ENCODE measurements around the gene TRAPPC3L.

TRAPPC3L gene

DNA sequence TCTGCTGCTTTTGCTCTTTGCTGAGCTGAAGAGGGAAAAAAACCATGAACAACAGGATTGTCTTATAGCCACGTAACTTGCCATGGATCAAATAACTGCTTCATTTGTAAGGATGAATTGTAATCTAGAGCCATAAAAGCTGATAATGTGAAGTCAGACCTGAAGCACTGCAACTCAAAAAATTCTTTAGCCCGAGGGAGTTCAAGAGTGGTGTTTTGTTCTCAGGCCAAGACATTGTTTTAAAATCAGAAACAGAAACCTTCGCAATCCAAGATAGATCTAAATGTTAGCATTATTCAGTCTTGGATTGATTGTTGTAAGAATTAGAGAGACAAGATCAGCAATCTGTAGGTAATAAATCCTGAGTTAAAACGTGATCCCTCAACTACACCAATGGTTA, at the start of gene TRAPPC3L:
TRAPPC3L (minus strand) TSS at position 34 of the 400 bp plus-strand sequence. CDS start 170 bp downstream, outside the sequence.
- DNase-seq = no peak

DNA sequence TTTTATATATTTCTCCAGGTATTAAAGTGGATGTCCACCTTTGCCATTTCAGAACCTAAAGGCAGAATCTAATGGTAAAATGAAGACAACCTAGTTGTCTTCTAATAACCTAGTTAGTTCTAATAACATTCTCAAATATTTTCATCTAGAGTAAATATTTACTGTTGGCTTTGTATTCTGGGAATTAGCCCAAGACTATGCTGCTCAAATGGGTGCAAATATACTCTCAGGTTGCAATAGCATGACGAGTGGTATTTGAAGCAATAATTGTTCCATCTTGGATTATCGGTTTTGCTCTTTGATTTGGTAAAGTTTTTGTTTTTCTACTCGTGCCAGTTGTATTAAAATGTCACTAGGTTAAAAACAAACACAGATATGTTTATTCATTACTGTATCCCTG, 49.8 kb upstream of the TRAPPC3L start:
- no peak for DNase-seq

DNA sequence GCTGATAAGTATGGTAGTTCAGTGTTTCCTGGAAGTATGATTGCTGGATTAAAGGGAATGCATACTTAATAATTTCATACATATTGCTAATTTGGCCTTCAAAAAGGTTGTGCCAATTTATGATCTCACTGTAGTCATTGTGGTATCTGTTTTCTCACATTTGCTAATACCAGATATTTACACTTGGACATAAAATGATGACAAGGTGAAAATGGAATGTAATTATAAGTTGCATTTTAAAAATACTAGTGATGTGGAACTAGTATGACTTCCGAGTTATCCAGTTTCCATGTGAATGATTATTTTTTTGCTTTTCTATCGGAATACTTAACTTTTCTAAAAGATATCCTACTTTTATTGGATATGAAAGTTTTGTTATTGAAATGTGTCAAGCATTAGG, 41.3 kb upstream of the TRAPPC3L start:
- DNase-seq = no peak

DNA sequence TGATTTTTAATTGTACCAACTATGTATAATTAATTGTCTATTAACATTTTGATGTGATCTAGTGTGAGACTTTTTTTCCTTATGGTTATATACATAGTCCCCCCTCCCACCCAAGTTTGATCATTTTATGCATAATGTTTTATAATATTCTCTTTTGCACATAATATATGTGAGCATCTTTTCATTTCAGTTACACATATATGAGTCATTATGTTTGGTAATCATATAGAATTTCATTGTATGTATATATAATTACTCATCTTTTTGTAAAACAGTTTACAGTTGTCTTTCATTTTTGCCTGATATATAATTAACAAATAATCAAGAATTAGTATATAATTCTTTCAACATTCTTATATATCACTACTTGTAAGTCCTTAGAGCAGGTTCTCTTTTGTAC, 40.8 kb upstream of the TRAPPC3L start:
- DNase-seq = no peak

DNA sequence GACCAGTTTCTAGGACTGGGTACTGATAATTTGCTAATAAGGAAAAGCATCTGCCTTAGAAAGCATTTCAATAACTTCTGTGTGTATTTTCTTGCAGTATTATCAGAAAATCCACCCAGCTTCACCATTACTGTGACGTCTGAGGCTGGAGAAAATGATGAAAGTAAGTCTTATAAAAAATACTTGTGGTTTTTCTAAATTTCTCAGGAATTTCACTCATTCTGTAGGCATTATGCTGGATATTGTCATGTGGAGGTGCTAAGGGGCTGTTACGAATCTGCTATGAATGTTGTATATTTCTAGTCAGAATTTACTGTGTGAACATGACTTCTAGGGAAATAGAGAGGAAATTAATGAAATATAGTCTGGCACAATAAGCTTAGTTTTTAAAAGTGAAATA, 34.7 kb upstream of the TRAPPC3L start:
- DNase-seq = no peak

DNA sequence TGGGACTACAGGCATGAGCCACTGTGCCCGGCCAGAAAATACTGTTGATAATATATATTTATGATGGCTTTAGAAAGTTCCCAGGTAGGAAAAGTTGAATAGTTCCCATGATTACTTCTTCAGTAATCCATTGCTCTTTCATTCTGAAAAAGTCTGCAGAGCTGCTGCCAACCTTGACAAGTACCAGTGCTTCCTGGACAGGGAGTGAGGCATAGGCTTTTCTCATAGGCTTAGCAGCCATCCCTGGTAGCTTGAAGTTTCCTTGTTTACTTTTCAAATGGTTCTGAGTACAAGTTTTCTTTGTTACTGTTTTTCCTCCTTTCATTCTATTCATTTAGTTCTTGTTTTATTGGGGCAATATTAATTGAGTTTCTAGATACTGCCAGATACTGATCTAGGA, 33.7 kb upstream of the TRAPPC3L start:
- DNase-seq = no peak

DNA sequence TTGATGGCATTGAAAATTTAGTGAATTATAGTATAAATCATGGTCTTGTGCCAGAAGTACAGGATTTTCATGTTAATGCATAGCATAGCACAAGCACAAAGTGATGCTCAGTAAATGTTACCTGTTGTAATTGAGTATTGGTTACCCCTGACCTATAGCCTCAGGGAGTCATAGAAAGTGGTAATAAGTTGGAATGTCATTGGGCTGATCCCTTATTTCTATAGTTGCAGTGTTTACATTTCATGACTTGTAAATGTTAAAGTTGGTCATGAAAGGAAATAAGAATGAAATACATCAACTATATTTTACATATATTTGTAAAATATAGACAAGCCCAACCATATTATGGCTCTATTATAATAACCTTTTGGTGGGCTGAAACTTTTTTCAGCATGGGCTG, 32.9 kb upstream of the TRAPPC3L start:
- DNase-seq = no peak

DNA sequence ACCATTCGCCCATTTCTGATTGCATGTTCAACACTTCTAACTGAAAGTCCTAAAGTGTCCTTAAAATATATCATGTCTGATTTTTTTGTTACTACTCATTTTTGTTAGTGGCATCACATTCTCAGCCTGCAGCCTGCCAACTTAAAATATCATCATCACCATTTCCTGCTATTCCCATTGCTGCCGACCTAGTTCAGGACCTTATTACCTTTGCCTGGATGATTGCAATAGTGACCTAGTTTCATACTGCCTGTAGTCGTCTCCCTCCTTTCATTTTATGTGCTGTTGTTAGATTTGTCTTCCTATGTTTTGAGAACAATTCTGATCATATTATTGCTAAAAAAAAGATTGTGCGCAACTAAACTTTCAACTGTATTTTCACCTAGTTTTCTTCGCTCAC, 32.0 kb upstream of the TRAPPC3L start:
- DNase-seq = no peak

DNA sequence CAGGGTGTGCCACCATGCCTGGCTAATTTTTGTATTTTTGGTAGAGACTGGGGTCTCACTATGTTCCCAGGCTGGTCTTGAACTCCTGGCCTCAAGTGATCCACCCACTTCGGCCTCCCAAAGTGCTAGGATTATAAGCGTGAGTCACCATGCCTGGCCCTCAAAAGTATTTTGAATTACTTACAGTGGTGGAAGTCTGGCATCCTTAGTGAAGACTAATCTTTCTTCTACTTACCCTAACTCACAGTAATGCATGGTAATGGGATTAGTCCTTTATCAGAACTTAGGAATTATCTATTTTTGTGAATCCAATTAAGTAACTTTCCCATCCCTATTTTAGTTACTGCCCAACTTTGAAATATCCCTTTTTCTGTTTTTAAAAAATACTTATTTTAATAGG, 29.7 kb upstream of the TRAPPC3L start:
- no peak for DNase-seq

DNA sequence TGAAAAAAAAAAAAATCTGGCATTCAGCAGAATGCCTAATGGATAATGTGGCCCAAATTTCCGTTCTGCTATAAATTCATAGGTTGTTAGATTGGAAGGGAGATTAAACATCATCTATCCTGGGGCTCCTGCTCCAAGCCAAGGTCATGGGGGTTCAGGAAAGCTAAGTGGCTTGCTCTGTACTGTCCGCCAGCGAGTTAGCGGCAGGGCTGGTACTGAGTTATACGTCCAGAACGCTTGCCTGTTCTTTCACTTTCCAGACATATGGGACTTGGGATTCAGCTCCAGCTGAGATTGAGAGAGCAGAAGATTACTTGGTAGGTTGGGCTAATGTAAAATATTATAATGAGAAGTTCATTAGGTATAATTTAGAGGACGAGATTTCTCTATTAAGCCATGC, 26.7 kb upstream of the TRAPPC3L start:
- no peak for DNase-seq

DNA sequence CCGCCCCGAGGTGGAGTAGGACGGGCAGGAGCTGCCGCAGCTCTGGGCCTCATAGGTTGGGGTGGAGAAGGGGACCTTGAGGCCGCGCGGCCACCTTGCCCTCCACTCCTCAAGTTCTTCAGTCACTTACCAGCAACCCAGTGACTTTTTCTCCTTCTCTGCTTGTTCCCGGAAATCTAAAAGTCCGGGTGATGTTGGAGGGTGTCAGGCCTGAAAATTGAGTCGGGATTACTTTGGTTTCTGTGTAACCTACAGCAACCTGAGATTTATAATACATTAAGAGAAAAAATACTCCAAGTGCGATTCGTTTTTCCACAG, 26.2 kb upstream of the TRAPPC3L start:
- DNase-seq = no peak

DNA sequence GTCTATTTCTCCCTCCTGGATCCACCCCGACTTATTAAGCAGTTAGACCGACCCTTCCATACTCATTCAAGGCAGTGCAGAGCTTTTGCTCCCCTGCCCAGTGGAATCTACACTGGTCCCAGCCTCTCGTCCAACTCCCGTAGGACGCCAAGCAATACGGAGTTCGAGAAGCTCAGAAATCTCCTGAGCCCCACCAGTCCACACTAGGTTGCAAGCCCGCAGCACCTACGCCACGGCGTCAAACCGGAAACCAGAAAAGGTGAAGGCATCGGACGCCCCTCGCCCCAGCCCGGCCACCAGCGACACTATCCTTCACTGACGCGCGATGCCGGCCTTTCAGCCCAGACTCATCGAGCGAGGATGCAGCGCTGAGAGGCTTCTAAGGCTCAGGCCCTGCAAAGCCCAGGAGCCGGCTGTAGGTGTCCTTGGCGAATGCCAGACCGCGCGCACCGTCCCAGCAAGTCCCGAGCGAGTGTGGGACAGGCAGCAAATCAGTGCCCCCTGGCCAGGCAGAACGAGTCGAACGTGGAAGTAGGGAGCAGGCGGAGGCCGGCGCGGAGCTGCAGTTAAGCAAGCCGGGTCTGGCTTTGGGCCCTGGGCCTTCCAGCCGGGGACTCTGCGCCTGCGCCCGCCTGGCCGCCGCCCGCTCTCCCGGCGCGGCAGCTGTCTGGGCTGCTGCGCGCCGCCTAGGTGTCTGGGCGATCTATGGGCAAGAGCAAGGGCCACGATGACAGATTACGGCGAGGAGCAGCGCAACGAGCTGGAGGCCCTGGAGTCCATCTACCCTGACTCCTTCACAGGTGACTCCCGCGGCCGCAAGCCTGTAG, 25.6 kb upstream of the TRAPPC3L start, which contains the start of gene RWDD1:
RWDD1 (plus strand) TSS at position 649 of the 827 bp plus-strand sequence; CDS start at position 728, 79 bp downstream.
- DNase-seq = peak; percentile 98

DNA sequence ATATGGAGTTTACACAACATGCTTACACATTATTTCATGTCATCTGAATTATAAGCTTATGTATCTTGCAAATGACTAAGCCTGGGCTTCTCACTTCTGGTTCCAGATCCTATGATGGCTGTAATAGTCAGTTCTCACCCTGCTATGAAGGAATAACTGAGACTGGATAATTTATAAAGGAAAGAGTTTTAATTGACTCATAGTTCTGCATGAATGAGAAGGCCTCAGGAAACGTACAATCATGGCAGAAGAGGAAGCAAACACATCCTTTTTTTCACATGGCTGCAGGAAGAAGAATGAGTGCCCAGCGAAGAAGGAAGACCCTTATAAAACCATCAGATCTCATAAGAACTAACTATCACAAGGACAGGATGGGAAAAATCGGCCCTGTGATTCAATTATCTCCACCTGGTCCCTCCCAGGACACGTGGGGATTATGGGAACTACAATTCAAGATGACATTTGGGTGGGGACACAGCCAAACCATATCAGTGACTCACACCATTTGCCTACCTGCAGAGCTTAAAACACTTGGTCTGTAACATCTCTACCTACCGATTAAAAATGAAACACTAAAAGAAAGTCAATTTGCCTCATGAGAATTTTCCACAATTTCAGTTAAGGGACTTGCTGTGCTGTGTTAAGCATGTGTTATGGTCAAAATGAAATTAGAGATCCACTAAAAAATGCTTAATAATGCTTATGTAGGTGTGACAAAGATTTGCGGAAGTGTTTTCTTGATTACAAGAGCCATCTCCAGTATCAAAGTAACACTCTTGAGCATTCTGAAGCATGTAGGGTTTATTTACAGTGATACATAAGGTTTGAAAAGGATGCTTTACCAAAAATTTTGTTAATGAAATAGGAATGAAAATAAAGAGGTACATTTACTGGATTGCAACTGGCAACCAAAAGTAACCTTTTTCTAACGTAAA, 23.6 kb upstream of the TRAPPC3L start:
- DNase-seq = no peak

DNA sequence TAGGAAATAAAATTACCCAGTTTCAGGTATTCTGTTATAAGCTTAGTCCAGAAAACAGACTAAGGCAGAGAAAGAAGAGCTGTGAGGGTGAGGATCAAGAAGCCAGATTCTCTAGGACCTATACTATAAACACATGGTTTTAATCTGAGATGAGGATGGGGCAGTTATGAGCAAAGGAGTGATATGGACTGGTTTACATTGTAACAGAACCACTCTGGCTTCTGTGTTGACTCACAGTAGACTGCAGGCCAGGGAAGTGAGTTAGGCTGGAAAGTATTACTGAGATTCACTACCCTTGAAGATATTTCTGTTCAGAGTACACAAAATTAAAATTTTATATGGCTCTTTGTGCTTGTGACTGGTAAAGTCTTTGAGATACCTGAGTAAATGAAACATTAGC, 22.6 kb upstream of the TRAPPC3L start:
- no peak for DNase-seq

DNA sequence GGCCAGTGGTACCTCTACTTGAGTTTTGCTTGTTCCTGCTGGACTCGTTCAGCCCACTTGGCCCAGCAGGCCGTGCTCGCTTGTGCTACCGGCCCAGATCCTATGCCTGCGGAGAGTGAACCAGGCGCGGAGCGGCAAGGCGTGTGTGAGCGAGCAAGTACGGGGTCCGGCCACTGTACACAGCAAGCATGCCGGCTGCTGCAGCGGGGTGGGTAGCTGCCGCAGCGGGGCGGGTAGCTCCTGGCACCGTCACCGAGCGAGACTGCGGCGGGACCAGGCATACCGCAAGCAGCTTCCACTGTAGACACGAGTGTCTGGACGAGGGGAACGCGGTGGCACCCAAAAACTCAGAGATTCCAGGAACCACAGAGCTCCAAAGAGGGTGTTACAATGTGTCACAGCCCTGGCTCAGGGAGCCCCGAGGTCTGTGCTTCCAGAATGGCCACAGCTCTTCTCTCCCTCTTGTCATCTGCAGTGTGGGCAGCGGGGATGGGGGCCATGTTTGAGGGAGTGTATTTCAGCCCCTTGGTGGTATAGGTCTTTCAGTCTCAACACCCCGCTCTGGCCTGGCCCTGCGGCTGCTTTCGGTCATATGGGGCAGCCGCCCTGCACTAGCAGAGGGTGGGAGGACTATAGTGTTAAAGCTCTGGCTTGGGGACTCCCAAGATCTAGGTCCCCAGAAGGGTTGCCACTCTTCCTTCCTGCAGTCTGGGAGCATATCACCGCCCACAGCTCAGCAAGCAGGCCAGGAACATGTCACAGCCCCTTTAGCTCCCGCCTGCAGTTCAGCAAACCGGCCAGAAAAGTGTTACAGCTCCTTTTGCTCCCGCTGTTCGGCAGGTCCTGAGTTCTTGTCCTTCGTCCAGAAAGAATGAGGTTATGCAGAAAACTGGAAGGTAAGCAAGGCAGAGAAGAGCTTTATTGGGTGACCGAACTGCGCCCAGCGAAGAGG, 19.7 kb upstream of the TRAPPC3L start:
- peak; percentile 63 for DNase-seq

DNA sequence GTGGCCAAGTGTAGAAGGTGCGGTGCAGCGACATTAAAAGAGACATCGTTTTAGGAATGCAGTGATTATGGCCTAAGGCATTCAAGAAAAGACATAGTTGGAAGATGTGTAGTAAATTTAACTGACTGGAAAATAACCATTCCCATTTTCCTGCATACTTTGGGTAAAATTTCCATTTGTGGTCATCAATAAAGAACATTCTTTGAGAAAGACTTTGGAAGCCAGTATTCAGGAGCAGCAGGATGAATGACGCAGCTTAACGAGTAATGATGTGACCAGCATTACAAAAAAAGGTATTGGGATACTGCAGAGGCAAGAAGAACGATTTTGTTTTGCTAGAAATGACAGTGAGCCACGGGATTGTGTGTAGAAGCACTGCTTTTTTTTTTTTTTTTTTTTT, 18.8 kb upstream of the TRAPPC3L start:
- DNase-seq = no peak

DNA sequence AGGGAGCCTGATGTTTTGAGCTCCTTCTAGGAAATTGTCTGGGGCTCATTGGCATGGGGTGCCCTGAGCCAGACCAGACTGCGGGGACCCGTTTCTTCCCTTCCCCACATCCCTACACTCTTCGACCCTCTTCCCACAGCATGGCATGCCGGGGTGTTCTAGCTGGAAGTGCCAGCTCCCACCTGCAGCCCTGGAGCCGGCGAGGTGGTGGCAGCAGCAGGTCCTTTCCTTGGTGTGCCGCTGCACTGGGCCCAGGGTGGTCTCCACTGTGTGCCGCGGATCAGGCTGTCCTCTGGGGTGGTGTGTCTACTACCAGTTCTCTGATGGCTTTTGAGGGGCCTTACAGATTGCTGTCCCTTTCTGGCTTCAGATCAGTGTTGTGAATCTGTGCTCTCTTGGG, 18.3 kb upstream of the TRAPPC3L start:
- DNase-seq = no peak

DNA sequence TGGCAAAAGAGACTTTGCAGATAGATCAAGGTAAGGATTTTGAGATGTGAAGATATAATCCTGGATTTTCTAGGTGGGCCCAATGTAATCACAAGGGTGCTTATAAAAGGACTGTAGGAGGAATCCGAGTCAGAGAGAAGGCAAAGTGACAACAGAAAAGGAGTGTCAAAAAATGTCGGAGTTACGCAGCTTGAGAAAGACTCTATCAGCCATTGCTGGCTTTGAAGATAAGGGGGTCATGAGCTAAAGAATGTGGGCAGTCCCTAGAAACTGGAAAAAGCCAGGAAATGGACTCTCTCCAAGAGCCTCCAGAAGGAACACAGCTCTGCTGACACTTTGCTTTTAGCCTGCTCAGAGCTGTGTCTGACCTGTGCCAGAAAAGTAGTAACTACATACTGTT, 17.1 kb upstream of the TRAPPC3L start:
- no peak for DNase-seq

DNA sequence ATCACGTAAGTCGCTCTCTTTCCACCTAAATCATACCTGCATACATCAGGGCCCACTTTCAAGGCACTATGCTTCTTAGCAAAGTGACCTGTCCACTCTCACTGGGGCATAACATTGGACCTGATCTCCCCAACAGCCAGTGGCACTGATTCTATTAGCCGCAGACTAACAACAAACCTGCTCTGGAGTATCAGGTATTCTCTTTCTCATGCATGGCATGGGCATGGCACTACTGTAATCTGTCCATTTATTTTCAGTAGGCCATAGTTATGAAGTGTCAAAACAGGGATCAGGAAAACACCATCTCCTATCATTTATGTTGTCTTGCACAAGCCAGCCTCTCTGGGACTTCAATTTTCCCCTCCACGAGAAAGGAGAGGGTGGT, 16.5 kb upstream of the TRAPPC3L start:
- no peak for DNase-seq

DNA sequence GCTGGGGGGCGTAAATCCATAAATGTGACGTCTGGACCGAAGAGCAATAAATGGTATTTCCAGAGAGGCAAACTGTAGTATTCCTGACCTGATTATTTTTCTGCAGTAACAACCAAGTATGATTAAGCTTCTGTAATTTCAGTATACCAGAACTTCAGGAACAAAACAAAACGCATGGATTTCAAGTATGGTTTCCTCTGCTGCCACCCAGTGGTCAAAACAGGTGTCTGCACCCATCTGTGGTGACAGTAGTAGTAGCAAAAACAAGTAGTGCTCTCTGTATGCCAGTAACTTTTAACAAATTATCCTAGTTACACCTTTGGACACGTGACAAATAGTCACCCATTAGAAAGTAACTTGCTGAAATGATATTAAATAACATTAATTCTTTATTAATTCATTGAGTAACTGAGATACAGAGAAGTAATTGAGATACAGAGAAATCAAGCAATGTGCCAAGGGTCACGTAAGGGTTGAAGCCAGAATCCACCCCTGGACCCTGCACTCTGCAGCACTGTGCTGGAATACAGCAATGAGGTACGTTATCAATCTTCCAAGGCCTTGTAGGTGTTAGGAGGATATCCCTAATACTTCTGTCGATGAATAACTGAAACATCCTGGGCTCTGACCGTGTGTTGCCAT, 16.0 kb upstream of the TRAPPC3L start:
- DNase-seq = peak; percentile 79

DNA sequence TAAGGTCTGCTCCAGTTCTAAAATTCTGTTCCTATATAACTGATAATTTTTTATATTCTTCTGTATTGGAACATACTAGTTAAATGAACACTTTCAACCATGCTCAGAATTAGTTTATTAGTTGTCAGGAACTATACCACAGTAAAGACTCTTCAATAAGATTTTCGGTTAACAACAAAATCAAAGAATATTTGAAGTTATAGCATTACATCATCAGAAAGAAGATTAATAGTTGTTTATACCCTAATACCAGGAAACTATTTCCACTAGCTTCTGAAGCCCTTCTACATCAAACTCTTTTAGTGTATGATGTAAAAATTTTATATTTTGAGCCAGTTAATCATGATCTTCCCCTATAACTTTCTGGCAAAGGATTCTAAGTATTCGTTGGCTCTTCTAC, 14.6 kb upstream of the TRAPPC3L start:
- no peak for DNase-seq

DNA sequence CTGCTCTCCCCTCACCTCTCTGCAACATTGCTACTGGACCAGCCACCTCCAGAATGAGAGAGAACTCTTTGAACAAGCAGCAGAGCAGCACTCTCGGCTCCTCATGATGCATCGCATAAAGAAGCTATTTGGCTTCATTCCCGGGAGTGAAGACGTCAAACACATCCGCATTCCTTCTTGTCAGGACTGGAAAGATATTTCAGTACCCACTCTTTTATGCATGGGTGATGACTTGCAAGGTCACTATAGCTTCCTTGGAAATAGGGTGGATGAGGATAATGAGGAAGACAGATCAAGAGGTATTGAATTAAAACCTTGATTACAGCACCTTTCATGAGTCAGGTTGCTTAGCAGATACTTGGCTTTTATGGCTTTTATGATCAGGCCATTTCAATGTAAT, 12.4 kb upstream of the TRAPPC3L start:
- no peak for DNase-seq

Measured in activated CD8-positive, alpha-beta memory T cell treated with anti-CD3 and anti-CD28 coated beads for 24 hours (primary cell).